DOHH2 (cell line): ENCODE data around the gene SLX4IP.
A peak's percentile ranks its signal among the peaks of the same experiment; 100 is the strongest.

ENCODE experiments used
- H3F3A ChIP-seq: fragments of 200-600 bp; sonication (generic), shearing (Covaris generic); 2 replicates; pipeline ENCODE4 v1.6.0; 2016; ENCODE audit warnings: antibody characterized with exemption, mild to moderate bottlenecking; ENCODE audit not compliant: control insufficient read depth, insufficient read depth
- H3K27ac ChIP-seq: fragments of 200-600 bp; sonication (generic); 2 replicates; pipeline ENCODE4 v1.5.1; 2014; ENCODE audit warnings: low read depth, mild to moderate bottlenecking, low read length, moderate library complexity
- H3K27me3 ChIP-seq: fragments of 200-600 bp; sonication (generic); 2 replicates; pipeline ENCODE4 v1.6.1; 2014; ENCODE audit warnings: mild to moderate bottlenecking, low read length, mixed read lengths; ENCODE audit not compliant: control insufficient read depth
- H3K36me3 ChIP-seq: fragments of 200-600 bp; sonication (generic); 2 replicates; pipeline ENCODE4 v1.6.1; 2014; ENCODE audit warnings: mild to moderate bottlenecking, low read length, moderate library complexity, mixed read lengths; ENCODE audit not compliant: control insufficient read depth
- H3K4me1 ChIP-seq: fragments of 200-600 bp; sonication (generic); 2 replicates; pipeline ENCODE4 v1.6.1; 2014; ENCODE audit warnings: mild to moderate bottlenecking, low read length, mixed read lengths; ENCODE audit not compliant: control insufficient read depth
- H3K4me2 ChIP-seq: fragments of 200-600 bp; sonication (generic); 2 replicates; pipeline ENCODE4 v1.6.0; 2014; ENCODE audit warnings: mild to moderate bottlenecking, low read length, moderate library complexity
- H3K4me3 ChIP-seq: fragments of 200-600 bp; sonication (generic); 2 replicates; pipeline ENCODE4 v1.5.1; 2014; ENCODE audit warnings: mild to moderate bottlenecking, low read length, mixed read lengths
- H3K79me2 ChIP-seq: fragments of 200-600 bp; sonication (generic); 2 replicates; pipeline ENCODE4 v1.6.1; 2014; ENCODE audit warnings: mild to moderate bottlenecking, low read length, mixed read lengths; ENCODE audit not compliant: control insufficient read depth
- H3K9me2 ChIP-seq: fragments of 200-600 bp; sonication (generic); replicated peaks from 2 replicates; pipeline ENCODE4 v1.6.1; 2014; ENCODE audit warnings: mild to moderate bottlenecking, low read length, mixed read lengths; ENCODE audit not compliant: control insufficient read depth
- H3K9me3 ChIP-seq: fragments of 200-600 bp; sonication (generic); 2 replicates; pipeline ENCODE4 v1.6.1; 2014; ENCODE audit warnings: antibody characterized with exemption, low read length, mixed read lengths; ENCODE audit not compliant: control insufficient read depth, insufficient read depth
- H4K20me1 ChIP-seq: fragments of 200-600 bp; sonication (generic); 2 replicates; pipeline ENCODE4 v1.6.0; 2014; ENCODE audit warnings: low read depth, mild to moderate bottlenecking, antibody characterized with exemption, low read length, moderate library complexity; ENCODE audit not compliant: control insufficient read depth, insufficient read depth
- CTCF ChIP-seq: fragments of 200-600 bp; sonication (generic); IDR thresholded peaks from one replicate; pipeline ENCODE4 v1.5.1; 2014; ENCODE audit warnings: antibody characterized with exemption, mild to moderate bottlenecking, low read depth, low read length; ENCODE audit not compliant: poor library complexity, severe bottlenecking
- EZH2phosphoT487 ChIP-seq: fragments of 200-600 bp; sonication (generic); IDR thresholded peaks from 2 replicates; pipeline ENCODE4 v1.6.1; 2017; ENCODE audit warnings: borderline replicate concordance, mild to moderate bottlenecking, antibody characterized with exemption, low read length, moderate library complexity, mixed read lengths

Gene SLX4IP

GRCh38 chr20:10474606-10475184, 39.6 kb downstream of the SLX4IP start:
- Histone ChIP-seq H3K4me2 (no peak overlapping the region), H3K79me2 (peaks cover 45% of the 10 kb centered on the region), H3K27me3 (no peaks in the 10 kb centered on the region), H4K20me1 (peaks cover 23% of the 10 kb centered on the region), H3K9me2 (no peaks in the 10 kb centered on the region), H3K4me3 (no peak overlapping the region), H3K27ac (no peak overlapping the region), H3K9me3 (no peaks in the 10 kb centered on the region), H3F3A (0 out of 2 replicates have a peak, but pooled peaks cover 4% of the 10 kb centered on the region), H3K4me1 (peaks cover 32% of the 10 kb centered on the region), H3K36me3 (0 out of 2 replicates have a peak, but pooled peaks cover 6% of the 10 kb centered on the region)
- TF ChIP-seq EZH2phosphoT487 (no peak), CTCF (no peak)

GRCh38 chr20:10475225-10475624, 40.1 kb downstream of the SLX4IP start:
- Histone ChIP-seq H3K9me3 (no peaks in the 10 kb centered on the region), H3K36me3 (0 out of 2 replicates have a peak, but pooled peaks cover 1% of the 10 kb centered on the region), H3K79me2 (peaks cover 40% of the 10 kb centered on the region), H3K4me1 (peaks cover 32% of the 10 kb centered on the region), H3F3A (0 out of 2 replicates have a peak, but pooled peaks cover 4% of the 10 kb centered on the region), H3K4me2 (no peak overlapping the region), H3K4me3 (no peak overlapping the region), H3K27me3 (no peaks in the 10 kb centered on the region), H4K20me1 (peaks cover 17% of the 10 kb centered on the region), H3K9me2 (no peaks in the 10 kb centered on the region), H3K27ac (no peak overlapping the region)
- TF ChIP-seq CTCF (no peak), EZH2phosphoT487 (no peak)

- no peaks in the 10 kb centered on the region for H3K36me3 ChIP-seq
- H3K9me2 ChIP-seq, result no peaks in the 10 kb centered on the region
- no peaks in the 10 kb centered on the region for H3K9me3 ChIP-seq
- peak overlapping the region; percentile 23; the same call in 1 of the 2 replicates for H3K4me3 ChIP-seq
- H3K27ac ChIP-seq, result no peak overlapping the region
- H4K20me1 ChIP-seq, result peaks cover 17% of the 10 kb centered on the region
- TF ChIP-seq CTCF, result peak; percentile 44
- TF ChIP-seq EZH2phosphoT487, result no peak
- no peaks in the 10 kb centered on the region for H3K27me3 ChIP-seq
- H3K79me2 ChIP-seq, result peaks cover 37% of the 10 kb centered on the region
- peak overlapping the region; percentile 48 for H3K4me2 ChIP-seq
- H3K4me1 ChIP-seq, result peaks cover 32% of the 10 kb centered on the region
- H3F3A ChIP-seq, result 0 out of 2 replicates have a peak, but pooled peaks cover 4% of the 10 kb centered on the region
Measured at GRCh38 chr20:10476319-10476724, 41.2 kb downstream of the SLX4IP start.
